Kidney (tissue), 14 donors: ENCODE data around the gene CSF2RB. TPM values are rescaled to one million over a fixed set of nuclear protein-coding genes. Genes with fewer than 3 reads are reported as not detected.

Experiments used
- DNase-seq, 5 donors: peaks; one replicate each; pipeline ENCODE4 v3.0.0-alpha.2; 2013 to 2020
- FAIRE-seq: peaks from 2 replicates; lab custom pipeline; 2012; peaks lifted over from hg19 to GRCh38; lab: Jason Lieb, UNC
- H3K27ac ChIP-seq, 2 donors: one replicate each; pipeline ENCODE4 v1.7.0; 2013; ENCODE audit warnings: low read depth in 2 of 2, low read length in 2 of 2, inconsistent platforms in 1 of 2
- H3K27me3 ChIP-seq: one replicate; pipeline ENCODE4 v1.7.1; 2013; ENCODE audit warnings: low read length, inconsistent platforms; ENCODE audit not compliant: control insufficient read depth, insufficient read depth
- H3K36me3 ChIP-seq, 3 donors: one replicate each; pipeline versions ENCODE4 v1.7.0 to v1.7.1; 2013; ENCODE audit warnings: low read length in 3 of 3, control low read depth in 1 of 3, inconsistent platforms in 1 of 3; ENCODE audit not compliant: insufficient read depth in 3 of 3, control insufficient read depth in 2 of 3
- H3K4me1 ChIP-seq, 3 donors: one replicate each; pipeline versions ENCODE4 v1.7.0 to v1.7.1; 2013; ENCODE audit warnings: low read length in 3 of 3, inconsistent platforms in 1 of 3, low read depth in 1 of 3; ENCODE audit not compliant: control insufficient read depth in 2 of 3, insufficient read depth in 2 of 3
- H3K4me3 ChIP-seq, 3 donors: one replicate each; pipeline versions ENCODE4 v1.7.0 to v1.8.1; 2013; ENCODE audit warnings: low read length in 3 of 3, control low read depth in 1 of 3, inconsistent platforms in 1 of 3
- H3K9ac ChIP-seq, 3 donors: one replicate each; pipeline versions ENCODE4 v1.7.0 to v1.7.1; 2013; ENCODE audit warnings: low read length in 3 of 3, control low read depth in 1 of 3, inconsistent platforms in 1 of 3
- H3K9me3 ChIP-seq, 3 donors: one replicate each; pipeline versions ENCODE4 v1.7.0 to v1.7.1; 2013; ENCODE audit warnings: low read length in 3 of 3, control low read depth in 1 of 3, inconsistent platforms in 1 of 3; ENCODE audit not compliant: control insufficient read depth in 2 of 3, insufficient read depth in 1 of 3
- CTCF ChIP-seq: IDR thresholded peaks from 3 replicates; pipeline ENCODE4 v1.5.1; 2012; ENCODE audit warnings: mild to moderate bottlenecking, moderate library complexity, borderline replicate concordance; ENCODE audit not compliant: insufficient read depth; ENCODE audit errors: extremely low read depth
- intact Hi-C: fragments of 100-400 bp; cut with DNase I; formaldehyde crosslinking; loops from one replicate; pipeline ENCODE4 v1.11.1; 2022
- polyA plus RNA-seq: library from polyadenylated mRNA; stranded (reverse); fragments of 350-450 nt; fragmentation: Illumina TruSeq; extraction: RNeasy Lipid Tissue Mini Kit (QIAGEN cat#74804); gene quantifications from one replicate; pipeline ENCODE4 v1.2.3, GENCODE V29; 2014; ENCODE audit warnings: low read depth, low replicate concordance; ENCODE audit not compliant: insufficient read depth
- total RNA-seq: library from RNA; stranded (reverse); fragmentation: NEBNext Ultra II Directional; extraction: Animal tissue kit (Norgen Biotek cat#: 25700); gene quantifications from one replicate; pipeline ENCODE4 v1.2.1, GENCODE V29; 2021
- donor health status: control.
- donor health status: control.
- donor health status: control.
- donor health status: control.
- donor health status: control.
- donor health status: DM: yes; HTN: yes; CAD: no.
- donor health status: Normal renal cell carcinoma (clear cell type).

The CSF2RB gene
- total and polyA plus RNA-seq, 2 donors from 2014 or later = 1.0 to 11.4 TPM

- Histone ChIP-seq H3K9ac (no peak overlapping the region), H3K36me3 (no peaks in the 10 kb centered on the region), H3K4me1 (no peaks in the 10 kb centered on the region), H3K4me3 (no peak overlapping the region), H3K9me3 (peaks cover 0 to 3% (median 0%) of the 10 kb centered on the region in 3 donors), H3K27me3 (no peaks in the 10 kb centered on the region), H3K27ac (no peak overlapping the region)
- DNase-seq (no peak), FAIRE-seq (no peak)
- intact Hi-C loops = no loop called here
- TF ChIP-seq CTCF = no peak
These were observed 52.3 kb downstream of the CSF2RB start for GRCh38 chr22:36965696-36966095.

- FAIRE-seq = no peak
- DNase-seq = no peak
- Histone ChIP-seq H3K27me3 (no peaks in the 10 kb centered on the region), H3K4me3 (no peak overlapping the region), H3K4me1 (no peaks in the 10 kb centered on the region), H3K9ac (no peak overlapping the region), H3K36me3 (no peaks in the 10 kb centered on the region), H3K9me3 (peaks cover 0 to 3% (median 0%) of the 10 kb centered on the region in 3 donors), H3K27ac (no peak overlapping the region)
- no peak for TF ChIP-seq CTCF
- intact Hi-C loops = no loop called here
These were observed 53.6 kb downstream of the CSF2RB start for GRCh38 chr22:36966851-36967540.

- no peaks in the 10 kb centered on the region for H3K4me1 ChIP-seq
- peaks cover 0 to 3% (median 0%) of the 10 kb centered on the region in 3 donors for H3K9me3 ChIP-seq
- no peak overlapping the region for H3K27ac ChIP-seq
- no peak for TF ChIP-seq CTCF
- H3K4me3 ChIP-seq = no peak overlapping the region
- DNase-seq (no peak), FAIRE-seq (no peak)
- no peaks in the 10 kb centered on the region for H3K27me3 ChIP-seq
- intact Hi-C loops = no loop called here
- no peaks in the 10 kb centered on the region for H3K36me3 ChIP-seq
- no peak overlapping the region for H3K9ac ChIP-seq
These were observed 55.0 kb downstream of the CSF2RB start for GRCh38 chr22:36968249-36968964.
